ENCODE data around the gene TNF.

DNA sequence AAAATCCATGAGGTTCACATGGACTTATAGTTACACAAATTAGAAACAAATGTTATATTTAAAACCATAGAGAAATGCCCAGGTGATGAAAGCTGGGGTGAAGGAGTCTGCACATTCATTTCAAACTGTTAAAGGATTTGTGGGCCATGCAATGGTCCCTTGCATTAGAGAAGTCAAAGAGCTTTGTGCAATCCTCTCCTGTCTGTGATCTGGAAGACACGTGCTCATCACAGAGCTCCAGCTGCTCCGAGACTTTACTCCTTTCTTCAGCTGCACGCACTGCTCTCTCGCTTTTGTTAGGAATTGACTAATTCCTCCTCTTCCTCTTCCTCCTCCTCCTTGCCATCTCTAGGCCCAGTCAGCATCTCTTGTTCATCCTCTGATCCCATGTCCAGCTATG lies 35.6 kb downstream of the TNF start:
- TF ChIP-seq, protein P1, sequence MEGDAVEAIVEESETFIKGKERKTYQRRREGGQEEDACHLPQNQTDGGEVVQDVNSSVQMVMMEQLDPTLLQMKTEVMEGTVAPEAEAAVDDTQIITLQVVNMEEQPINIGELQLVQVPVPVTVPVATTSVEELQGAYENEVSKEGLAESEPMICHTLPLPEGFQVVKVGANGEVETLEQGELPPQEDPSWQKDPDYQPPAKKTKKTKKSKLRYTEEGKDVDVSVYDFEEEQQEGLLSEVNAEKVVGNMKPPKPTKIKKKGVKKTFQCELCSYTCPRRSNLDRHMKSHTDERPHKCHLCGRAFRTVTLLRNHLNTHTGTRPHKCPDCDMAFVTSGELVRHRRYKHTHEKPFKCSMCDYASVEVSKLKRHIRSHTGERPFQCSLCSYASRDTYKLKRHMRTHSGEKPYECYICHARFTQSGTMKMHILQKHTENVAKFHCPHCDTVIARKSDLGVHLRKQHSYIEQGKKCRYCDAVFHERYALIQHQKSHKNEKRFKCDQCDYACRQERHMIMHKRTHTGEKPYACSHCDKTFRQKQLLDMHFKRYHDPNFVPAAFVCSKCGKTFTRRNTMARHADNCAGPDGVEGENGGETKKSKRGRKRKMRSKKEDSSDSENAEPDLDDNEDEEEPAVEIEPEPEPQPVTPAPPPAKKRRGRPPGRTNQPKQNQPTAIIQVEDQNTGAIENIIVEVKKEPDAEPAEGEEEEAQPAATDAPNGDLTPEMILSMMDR (IDR thresholded peaks at IDR 0.05), result no peak
- TF ChIP-seq POLR2AphosphoS5 (IDR thresholded peaks at IDR 0.05), result no peak
